Neural crest cell (in vitro differentiated cells): ENCODE results near the gene ACSS1. TPM values are rescaled to one million over a fixed set of nuclear protein-coding genes. Genes with fewer than 3 reads are reported as not detected.

Experiments
- DNase-seq: peaks from one replicate; pipeline ENCODE4 v3.0.0; 2021; ENCODE audit warnings: low read depth, mixed read lengths, low spot score
- H3K27ac Mint-ChIP-seq: one replicate; pipeline ENCODE4 v1.8.0; 2021; ENCODE audit warnings: mild to moderate bottlenecking, mixed read lengths; ENCODE audit not compliant: unreplicated experiment
- H3K27me3 Mint-ChIP-seq: 2 replicates; pipeline ENCODE4 v1.8.0; 2021; ENCODE audit warnings: low read depth, mild to moderate bottlenecking, mixed read lengths
- H3K36me3 Mint-ChIP-seq: 2 replicates; pipeline ENCODE4 v1.8.0; 2021; ENCODE audit warnings: low read depth, mild to moderate bottlenecking, mixed read lengths
- H3K4me1 Mint-ChIP-seq: 2 replicates; pipeline ENCODE4 v1.8.0; 2021; ENCODE audit warnings: mixed read lengths
- H3K4me3 Mint-ChIP-seq: one replicate; pipeline ENCODE4 v1.8.0; 2021; ENCODE audit warnings: mild to moderate bottlenecking, mixed read lengths
- H3K9me3 Mint-ChIP-seq: 2 replicates; pipeline ENCODE4 v1.8.0; 2021; ENCODE audit warnings: mixed read lengths
- CTCF ChIP-seq: fragments of 200-600 bp; sonication (generic); conservative IDR thresholded peaks from 2 replicates; pipeline ENCODE4 v1.5.0; 2021; ENCODE audit warnings: antibody characterized with exemption, mild to moderate bottlenecking
- total RNA-seq: library from RNA; stranded (reverse); gene quantifications from 2 replicates; pipeline ENCODE4 v1.2.1, GENCODE V29; 2021

The ACSS1 gene
- total RNA-seq, 1 donor from 2014 or later, result 14.0 TPM

- DNase-seq, result no peak
- Mint-ChIP-seq H3K9me3 (no peaks in the 10 kb centered on the region), H3K4me3 (no peak overlapping the region), H3K36me3 (no peaks in the 10 kb centered on the region), H3K27me3 (peaks cover 51% of the 10 kb centered on the region), H3K27ac (no peak overlapping the region), H3K4me1 (peaks cover 4% of the 10 kb centered on the region)
- no peak for TF ChIP-seq CTCF
These were observed 32.8 kb upstream of the ACSS1 start for GRCh38 chr20:25090492-25091429.

GRCh38 chr20:25089662-25090061 lies 31.7 kb upstream of the ACSS1 start:
- TF ChIP-seq CTCF, result no peak
- DNase-seq, result no peak
- Mint-ChIP-seq H3K4me1 (peaks cover 4% of the 10 kb centered on the region), H3K27ac (no peak overlapping the region), H3K9me3 (no peaks in the 10 kb centered on the region), H3K4me3 (no peak overlapping the region), H3K27me3 (peaks cover 57% of the 10 kb centered on the region), H3K36me3 (no peaks in the 10 kb centered on the region)

- Mint-ChIP-seq H3K27me3 (peaks cover 62% of the 10 kb centered on the region), H3K4me1 (peaks cover 4% of the 10 kb centered on the region), H3K4me3 (no peak overlapping the region), H3K9me3 (no peaks in the 10 kb centered on the region), H3K36me3 (no peaks in the 10 kb centered on the region), H3K27ac (no peak overlapping the region)
- no peak for DNase-seq
- TF ChIP-seq CTCF, result no peak
These were observed 31.2 kb upstream of the ACSS1 start for GRCh38 chr20:25089096-25089495.

- Mint-ChIP-seq H3K36me3 (no peaks in the 10 kb centered on the region), H3K4me1 (peaks cover 12% of the 10 kb centered on the region), H3K9me3 (no peaks in the 10 kb centered on the region), H3K27ac (no peak overlapping the region), H3K4me3 (no peak overlapping the region), H3K27me3 (peaks cover 71% of the 10 kb centered on the region)
- no peak for TF ChIP-seq CTCF
- DNase-seq, result no peak
These were observed 30.3 kb upstream of the ACSS1 start for GRCh38 chr20:25088267-25088666.

- H3K9me3 Mint-ChIP-seq, result no peaks in the 10 kb centered on the region
- no peak for DNase-seq
- no peak overlapping the region for H3K4me3 Mint-ChIP-seq
- H3K27ac Mint-ChIP-seq, result no peak overlapping the region
- no peaks in the 10 kb centered on the region for H3K36me3 Mint-ChIP-seq
- H3K4me1 Mint-ChIP-seq, result peaks cover 16% of the 10 kb centered on the region
- no peak for TF ChIP-seq CTCF
- peaks cover 80% of the 10 kb centered on the region for H3K27me3 Mint-ChIP-seq
These were observed 29.4 kb upstream of the ACSS1 start for GRCh38 chr20:25087186-25087929.
